Astrocyte of the spinal cord (primary cell): ENCODE measurements around the gene FXYD7.

ENCODE experiments used
- DNase-seq: peaks from one replicate; pipeline ENCODE4 v3.0.0; 2011; ENCODE audit warnings: low read depth, low spot score
- H3K4me3 ChIP-seq: 2 replicates; pipeline ENCODE4 v1.5.1; 2011; ENCODE audit warnings: low read depth, mild to moderate bottlenecking, low read length, moderate library complexity
- CTCF ChIP-seq: IDR thresholded peaks from 2 replicates; pipeline ENCODE4 v1.5.1; 2012; ENCODE audit warnings: low read depth, mild to moderate bottlenecking, low read length, inconsistent platforms
- in situ Hi-C: cut with HindIII; loops from 2 replicates; pipeline ENCODE4 v1.10.0; 2017; ENCODE audit warnings: low sequenced_read_pairs

FXYD7 gene

GRCh38 chr19:35120898-35121297 lies 22.2 kb upstream of the FXYD7 start:
- no peak for DNase-seq
- no peak overlapping the region for H3K4me3 ChIP-seq
- in situ Hi-C loops = no loop called here

GRCh38 chr19:35122687-35123551 lies 20.1 kb upstream of the FXYD7 start:
- H3K4me3 ChIP-seq = no peak overlapping the region
- in situ Hi-C loops = no loop called here
- TF ChIP-seq CTCF = no peak
- no peak for DNase-seq

More at GRCh38 chr19:35120898-35121297, 22.2 kb upstream of the FXYD7 start:
- TF ChIP-seq CTCF = no peak

- no peak for TF ChIP-seq CTCF
- no peak overlapping the region for H3K4me3 ChIP-seq
- in situ Hi-C loops = no loop called here
- DNase-seq = no peak
Observed at GRCh38 chr19:35123573-35123972, 19.5 kb upstream of the FXYD7 start.

GRCh38 chr19:35124098-35125060 lies 18.7 kb upstream of the FXYD7 start:
- no peak for TF ChIP-seq CTCF

GRCh38 chr19:35125270-35125717 lies 17.8 kb upstream of the FXYD7 start:
- in situ Hi-C loops = no loop called here
- no peak for DNase-seq
- no peak overlapping the region for H3K4me3 ChIP-seq
- no peak for TF ChIP-seq CTCF

More at GRCh38 chr19:35124098-35125060, 18.7 kb upstream of the FXYD7 start:
- H3K4me3 ChIP-seq = peak overlapping the region; percentile 62
- peak; percentile 88 for DNase-seq
- in situ Hi-C loops = no loop called here

GRCh38 chr19:35125749-35126623 lies 17.1 kb upstream of the FXYD7 start:
- no peak for DNase-seq
- no peak for TF ChIP-seq CTCF

More at GRCh38 chr19:35125749-35126623, 17.1 kb upstream of the FXYD7 start:
- in situ Hi-C loops = no loop called here
- H3K4me3 ChIP-seq = no peak overlapping the region
